Adipocyte (in vitro differentiated cells): ENCODE measurements around the gene CALM3.
A peak's percentile ranks its signal among the peaks of the same experiment; 100 is the strongest.

Experiments
- DNase-seq: peaks from one replicate; pipeline ENCODE4 v3.0.0-alpha.2; 2015; ENCODE audit warnings: low read depth
- H3K27me3 ChIP-seq: replicated peaks from 2 replicates; pipeline ENCODE4 v1.7.0; 2013; ENCODE audit warnings: mild to moderate bottlenecking, low read length, moderate library complexity; ENCODE audit not compliant: control insufficient read depth, insufficient read depth
- H3K36me3 ChIP-seq: 2 replicates; pipeline ENCODE4 v1.7.0; 2013; ENCODE audit warnings: low read length, mild to moderate bottlenecking, moderate library complexity; ENCODE audit not compliant: control insufficient read depth, insufficient read depth, severe bottlenecking
- H3K4me1 ChIP-seq: 2 replicates; pipeline ENCODE4 v1.7.0; 2013; ENCODE audit warnings: mild to moderate bottlenecking, low read length, moderate library complexity; ENCODE audit not compliant: control insufficient read depth, insufficient read depth
- H3K4me3 ChIP-seq: 2 replicates; pipeline ENCODE4 v1.7.0; 2013; ENCODE audit warnings: mild to moderate bottlenecking, low read length, moderate library complexity
- H3K9ac ChIP-seq: 2 replicates; pipeline ENCODE4 v1.7.0; 2013; ENCODE audit warnings: mild to moderate bottlenecking, low read length, moderate library complexity
- H3K9me3 ChIP-seq: 2 replicates; pipeline ENCODE4 v1.7.0; 2013; ENCODE audit warnings: mild to moderate bottlenecking, low read length, moderate library complexity; ENCODE audit not compliant: control insufficient read depth

Gene CALM3

GRCh38 chr19:46646402-46646801, 45.3 kb downstream of the CALM3 start:
- H3K4me1 ChIP-seq = no peaks in the 10 kb centered on the region
- H3K4me3 ChIP-seq = no peak overlapping the region
- H3K9ac ChIP-seq = no peak overlapping the region
- H3K27me3 ChIP-seq = no peaks in the 10 kb centered on the region
- no peak for DNase-seq
- H3K36me3 ChIP-seq = no peaks in the 10 kb centered on the region
- H3K9me3 ChIP-seq = peaks cover 4% of the 10 kb centered on the region

- no peak for DNase-seq
- Histone ChIP-seq H3K36me3 (no peaks in the 10 kb centered on the region), H3K9me3 (peaks cover 4% of the 10 kb centered on the region), H3K4me1 (no peaks in the 10 kb centered on the region), H3K27me3 (no peaks in the 10 kb centered on the region), H3K4me3 (no peak overlapping the region), H3K9ac (no peak overlapping the region)
These were observed 47.2 kb downstream of the CALM3 start for GRCh38 chr19:46648060-46648960.

DNA sequence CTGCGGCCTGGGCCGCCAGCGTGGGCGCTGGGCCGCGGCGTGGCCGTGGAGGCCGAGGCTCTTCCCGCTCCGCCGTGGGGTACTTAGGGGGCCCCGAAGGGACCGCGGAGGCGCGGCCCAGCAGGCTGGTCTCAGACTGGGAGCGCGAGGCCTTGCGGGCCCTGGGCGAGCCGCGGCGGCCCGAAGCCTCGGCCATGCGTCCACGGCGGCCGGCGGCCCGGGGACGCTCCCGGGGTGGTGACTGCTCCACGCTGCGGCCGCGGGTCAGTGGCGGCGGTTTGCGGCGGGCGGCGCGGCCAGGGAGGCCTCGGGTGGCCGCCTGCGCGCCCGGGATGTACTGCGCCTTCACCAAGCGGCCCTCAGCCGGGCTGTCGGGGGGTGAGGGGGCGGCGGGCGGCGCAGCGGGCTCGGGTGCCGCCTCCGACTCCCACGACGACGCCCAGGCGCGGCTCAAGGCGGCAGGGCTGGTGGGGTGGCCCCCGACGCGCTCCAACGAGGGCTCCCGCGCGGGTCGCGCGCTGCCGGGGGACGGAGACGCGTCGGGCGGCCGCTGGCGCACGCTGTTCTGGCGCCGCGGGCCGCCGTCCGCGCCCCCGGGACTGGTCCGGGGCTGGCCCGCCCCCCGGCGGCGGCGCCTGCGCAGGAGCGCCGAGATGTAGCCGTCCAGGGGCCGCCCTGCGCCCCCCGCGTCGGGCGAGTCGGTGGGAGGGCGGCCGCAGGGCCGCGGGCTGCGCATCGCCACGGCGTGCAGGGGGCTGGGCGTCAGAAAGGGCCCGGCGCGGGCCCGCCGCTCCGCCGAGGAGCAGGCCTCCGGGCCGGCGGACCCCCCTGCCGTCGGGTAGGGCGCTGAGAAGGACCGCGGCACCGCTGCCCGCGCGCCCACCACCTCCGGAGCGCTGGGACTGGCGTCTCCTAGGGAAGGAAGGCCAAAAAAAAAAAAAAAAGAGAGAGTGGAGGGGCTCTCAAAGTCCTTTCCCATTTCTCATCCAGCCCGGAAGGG, 48.1 kb downstream of the CALM3 start:
- Histone ChIP-seq H3K36me3 (no peaks in the 10 kb centered on the region), H3K27me3 (no peaks in the 10 kb centered on the region), H3K4me1 (no peaks in the 10 kb centered on the region), H3K9me3 (peaks cover 4% of the 10 kb centered on the region), H3K4me3 (no peak overlapping the region), H3K9ac (no peak overlapping the region)
- no peak for DNase-seq

GRCh38 chr19:46650445-46650844, 49.3 kb downstream of the CALM3 start:
- DNase-seq = no peak
- no peaks in the 10 kb centered on the region for H3K36me3 ChIP-seq
- H3K9me3 ChIP-seq = peaks cover 4% of the 10 kb centered on the region
- H3K9ac ChIP-seq = no peak overlapping the region
- no peak overlapping the region for H3K4me3 ChIP-seq
- H3K27me3 ChIP-seq = no peaks in the 10 kb centered on the region
- H3K4me1 ChIP-seq = no peaks in the 10 kb centered on the region

GRCh38 chr19:46654621-46655152, 53.6 kb downstream of the CALM3 start:
- Histone ChIP-seq H3K9me3 (no peaks in the 10 kb centered on the region), H3K27me3 (no peaks in the 10 kb centered on the region), H3K9ac (no peak overlapping the region), H3K4me3 (no peak overlapping the region), H3K4me1 (peaks cover 5% of the 10 kb centered on the region), H3K36me3 (no peaks in the 10 kb centered on the region)
- no peak for DNase-seq

DNA sequence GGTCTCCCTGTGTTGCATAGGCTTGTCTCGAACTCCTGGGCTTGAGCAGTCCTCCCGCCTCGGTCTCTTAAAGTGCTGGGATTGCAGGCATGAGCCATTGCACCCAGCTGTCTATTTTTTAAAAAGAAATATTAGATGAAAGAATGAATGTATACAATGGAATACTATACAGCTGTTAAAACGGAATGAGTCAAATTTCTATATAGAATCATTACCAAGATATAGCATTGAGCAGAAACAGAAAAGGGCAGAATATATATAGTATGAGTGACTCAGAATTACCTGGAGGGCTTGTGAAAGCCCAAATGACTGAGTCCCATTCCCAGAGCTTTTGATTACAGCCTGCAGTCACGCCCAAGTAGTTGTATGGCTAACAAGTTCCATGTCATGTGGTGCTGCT, 55.4 kb downstream of the CALM3 start:
- Histone ChIP-seq H3K9ac (no peak overlapping the region), H3K9me3 (no peaks in the 10 kb centered on the region), H3K27me3 (no peaks in the 10 kb centered on the region), H3K4me1 (peaks cover 17% of the 10 kb centered on the region), H3K4me3 (no peak overlapping the region), H3K36me3 (no peaks in the 10 kb centered on the region)
- DNase-seq = no peak

DNA sequence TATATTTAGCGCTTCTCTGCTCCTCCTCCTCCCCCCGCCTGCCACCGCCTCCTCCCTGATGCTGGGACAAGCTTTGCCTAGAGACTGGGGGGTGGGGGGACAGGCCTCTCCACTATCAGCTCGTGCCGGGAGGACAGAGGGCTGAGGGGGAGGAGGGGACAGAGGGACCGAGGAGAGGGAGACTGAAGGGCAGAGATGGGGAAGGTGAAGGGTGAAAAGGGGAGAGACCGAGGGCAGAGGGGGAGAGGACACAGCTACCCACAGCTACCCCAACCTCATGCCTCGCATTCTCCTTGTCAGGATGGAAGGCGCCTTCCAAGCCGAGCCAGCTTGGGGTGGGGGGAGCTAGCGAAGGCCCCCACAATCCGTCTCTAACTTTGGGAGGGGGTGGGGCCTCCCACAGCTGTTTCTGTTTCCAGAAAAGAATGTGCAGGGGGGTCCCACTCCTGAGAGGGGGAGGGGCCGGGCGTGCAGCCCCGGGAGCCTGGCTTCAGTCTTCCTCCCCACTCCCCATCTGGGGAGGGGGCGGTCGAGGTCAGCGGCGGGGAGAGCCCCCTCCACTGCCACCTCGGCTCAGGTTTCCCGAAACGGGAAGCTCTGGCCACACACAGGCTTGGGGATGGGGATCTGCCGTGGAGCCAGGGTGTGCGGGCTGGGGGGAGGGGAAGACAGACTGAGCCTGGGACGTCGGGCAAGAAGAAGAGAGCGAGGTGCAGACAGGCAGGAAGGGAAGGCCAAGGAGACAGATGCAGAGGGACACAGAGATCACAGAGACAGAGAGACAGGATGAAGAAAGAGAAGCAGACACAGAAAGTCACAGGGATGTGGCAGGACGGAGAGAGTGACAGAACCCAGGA, 58.2 kb downstream of the CALM3 start:
- Histone ChIP-seq H3K27me3 (peaks cover 4% of the 10 kb centered on the region), H3K4me3 (peak overlapping the region; percentile 85), H3K4me1 (peaks cover 27% of the 10 kb centered on the region), H3K36me3 (no peaks in the 10 kb centered on the region), H3K9ac (peak overlapping the region; percentile 79), H3K9me3 (no peaks in the 10 kb centered on the region)
- DNase-seq = peak; percentile 51

GRCh38 chr19:46660008-46660517, 58.9 kb downstream of the CALM3 start:
- H3K4me3 ChIP-seq = peak overlapping the region; percentile 85
- no peaks in the 10 kb centered on the region for H3K9me3 ChIP-seq
- peak; percentile 66 for DNase-seq
- H3K36me3 ChIP-seq = no peaks in the 10 kb centered on the region
- H3K4me1 ChIP-seq = peaks cover 27% of the 10 kb centered on the region
- peaks cover 5% of the 10 kb centered on the region for H3K27me3 ChIP-seq
- peak overlapping the region; percentile 79 for H3K9ac ChIP-seq
